Measurements from ENCODE around the gene NLGN1.

GRCh38 chr3:174089592-174089991 is 692.0 kb downstream of the NLGN1 start:
- no peak for TF ChIP-seq EZH2 (IDR thresholded peaks at IDR 0.05; ENCODE audit: insufficient read depth, poor library complexity, severe bottlenecking)
- no peak for TF ChIP-seq EZH2phosphoT487 (IDR thresholded peaks at IDR 0.05; ENCODE audit: insufficient read depth, low read depth)

Measured in GM23248 (cell line).